ENCODE results near the gene KPNB1. TPM values are rescaled to one million over a fixed set of nuclear protein-coding genes. Genes with fewer than 3 reads are reported as not detected.
A peak's percentile ranks its signal among the peaks of the same experiment; 100 is the strongest.

Gene KPNB1
- total and polyA plus RNA-seq, 10 of the 15 experiments (the other 5 are each of a cell fraction or from before 2014, with no cell fraction given), result 67.8 to 525 (median 246) TPM

- TF ChIP-seq, protein P1, sequence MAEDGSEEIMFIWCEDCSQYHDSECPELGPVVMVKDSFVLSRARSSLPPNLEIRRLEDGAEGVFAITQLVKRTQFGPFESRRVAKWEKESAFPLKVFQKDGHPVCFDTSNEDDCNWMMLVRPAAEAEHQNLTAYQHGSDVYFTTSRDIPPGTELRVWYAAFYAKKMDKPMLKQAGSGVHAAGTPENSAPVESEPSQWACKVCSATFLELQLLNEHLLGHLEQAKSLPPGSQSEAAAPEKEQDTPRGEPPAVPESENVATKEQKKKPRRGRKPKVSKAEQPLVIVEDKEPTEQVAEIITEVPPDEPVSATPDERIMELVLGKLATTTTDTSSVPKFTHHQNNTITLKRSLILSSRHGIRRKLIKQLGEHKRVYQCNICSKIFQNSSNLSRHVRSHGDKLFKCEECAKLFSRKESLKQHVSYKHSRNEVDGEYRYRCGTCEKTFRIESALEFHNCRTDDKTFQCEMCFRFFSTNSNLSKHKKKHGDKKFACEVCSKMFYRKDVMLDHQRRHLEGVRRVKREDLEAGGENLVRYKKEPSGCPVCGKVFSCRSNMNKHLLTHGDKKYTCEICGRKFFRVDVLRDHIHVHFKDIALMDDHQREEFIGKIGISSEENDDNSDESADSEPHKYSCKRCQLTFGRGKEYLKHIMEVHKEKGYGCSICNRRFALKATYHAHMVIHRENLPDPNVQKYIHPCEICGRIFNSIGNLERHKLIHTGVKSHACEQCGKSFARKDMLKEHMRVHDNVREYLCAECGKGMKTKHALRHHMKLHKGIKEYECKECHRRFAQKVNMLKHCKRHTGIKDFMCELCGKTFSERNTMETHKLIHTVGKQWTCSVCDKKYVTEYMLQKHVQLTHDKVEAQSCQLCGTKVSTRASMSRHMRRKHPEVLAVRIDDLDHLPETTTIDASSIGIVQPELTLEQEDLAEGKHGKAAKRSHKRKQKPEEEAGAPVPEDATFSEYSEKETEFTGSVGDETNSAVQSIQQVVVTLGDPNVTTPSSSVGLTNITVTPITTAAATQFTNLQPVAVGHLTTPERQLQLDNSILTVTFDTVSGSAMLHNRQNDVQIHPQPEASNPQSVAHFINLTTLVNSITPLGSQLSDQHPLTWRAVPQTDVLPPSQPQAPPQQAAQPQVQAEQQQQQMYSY (CRISPR knock-in tag; IDR thresholded peaks at IDR 0.05), result no peak
- TF ChIP-seq, protein P2, sequence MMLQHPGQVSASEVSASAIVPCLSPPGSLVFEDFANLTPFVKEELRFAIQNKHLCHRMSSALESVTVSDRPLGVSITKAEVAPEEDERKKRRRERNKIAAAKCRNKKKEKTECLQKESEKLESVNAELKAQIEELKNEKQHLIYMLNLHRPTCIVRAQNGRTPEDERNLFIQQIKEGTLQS (IDR thresholded peaks at IDR 0.05; ENCODE audit: borderline replicate concordance, extremely low read depth, low read depth, low read length), result no peak
- TF ChIP-seq PKNOX1 (IDR thresholded peaks at IDR 0.05) (0 out of 2 replicates have a peak, but pooled peaks have one; percentile 13), CREB1 (IDR thresholded peaks at IDR 0.05; ENCODE audit: low read depth) (peak; percentile 50; the same call in 1 of the 2 replicates), SMARCA5 (IDR thresholded peaks at IDR 0.05) (no peak), EED (IDR thresholded peaks at IDR 0.05; ENCODE audit: low read depth) (no peak), FOS (IDR thresholded peaks at IDR 0.05; ENCODE audit: borderline replicate concordance, extremely low read depth, insufficient read length) (no peak), POLR2AphosphoS2 (IDR thresholded peaks at IDR 0.05; ENCODE audit: low read depth, low read length) (no peak), KLF5 (IDR thresholded peaks at IDR 0.05; ENCODE audit: partially characterized antibody) (no peak), CUX1 (IDR thresholded peaks at IDR 0.05; ENCODE audit: insufficient replicate concordance, low read depth, low read length) (no peak), ZNF384 (IDR thresholded peaks at IDR 0.05; ENCODE audit: borderline replicate concordance, low read depth, low read length) (no peak), MTA2 (IDR thresholded peaks at IDR 0.05; ENCODE audit: low read depth) (peak; percentile 18; the same call in 1 of the 2 replicates), POLR2AphosphoS5 (IDR thresholded peaks at IDR 0.05; ENCODE audit: low read length) (no peak), MXI1 (IDR thresholded peaks at IDR 0.05; ENCODE audit: low read depth, low read length) (peak; percentile 39; the same call in 1 of the 2 replicates), ZNF274 (IDR thresholded peaks at IDR 0.05; ENCODE audit: insufficient read depth, insufficient read length) (no peak), NKRF (conservative IDR thresholded peaks at IDR 0.05) (no peak)
These were observed 10.4 kb downstream of the KPNB1 start (continued) for GRCh38 chr17:47660064-47660492.

Measured in GM12878 (cell line).